Activated CD8-positive, alpha-beta memory T cell treated with anti-CD3 and anti-CD28 coated beads, Interleukin-2, amount 50 U/mL, for 24 hours (primary cell): ENCODE measurements around the gene TAPT1.
"Not testable (repeated sequence)": the region's sequence is repeated elsewhere in the genome, so short reads cannot be mapped to it uniquely, and the experiment has no call there.

Experiments used
- DNase-seq: peaks from one replicate; pipeline ENCODE4 v3.0.0-alpha.2; 2020; ENCODE audit errors: extremely low read depth

Gene TAPT1

GRCh38 chr4:16225863-16226815 is at the start of gene TAPT1:
TAPT1 (minus strand) TSS chr4:16226471; CDS start chr4:16226457, 14 bp downstream.
- peak; percentile 39 for DNase-seq

- DNase-seq: no peak
Observed at GRCh38 chr4:16271411-16271810, 45.1 kb upstream of the TAPT1 start.

GRCh38 chr4:16270454-16271328 is 44.4 kb upstream of the TAPT1 start:
- no peak for DNase-seq

- not testable (repeated sequence) for DNase-seq
Observed at GRCh38 chr4:16269742-16270453, 43.6 kb upstream of the TAPT1 start.

- no peak for DNase-seq
Observed at GRCh38 chr4:16269240-16269639, 43.0 kb upstream of the TAPT1 start.

- DNase-seq: no peak
Observed at GRCh38 chr4:16268290-16268689, 42.0 kb upstream of the TAPT1 start.

- no peak for DNase-seq
Observed at GRCh38 chr4:16267639-16268038, 41.4 kb upstream of the TAPT1 start.

- DNase-seq: no peak
Observed at GRCh38 chr4:16265820-16266219, 39.5 kb upstream of the TAPT1 start.

- no peak for DNase-seq
Observed at GRCh38 chr4:16264798-16265197, 38.5 kb upstream of the TAPT1 start.

GRCh38 chr4:16263056-16263455 is 36.8 kb upstream of the TAPT1 start:
- DNase-seq: no peak

GRCh38 chr4:16262188-16262587 is 35.9 kb upstream of the TAPT1 start:
- no peak for DNase-seq

GRCh38 chr4:16261313-16261878 is 35.1 kb upstream of the TAPT1 start:
- no peak for DNase-seq

GRCh38 chr4:16259889-16260246 is 33.6 kb upstream of the TAPT1 start:
- no peak for DNase-seq

GRCh38 chr4:16259241-16259888 is 33.1 kb upstream of the TAPT1 start:
- no peak for DNase-seq

GRCh38 chr4:16257611-16258010 is 31.3 kb upstream of the TAPT1 start:
- no peak for DNase-seq

GRCh38 chr4:16256343-16256742 is 30.1 kb upstream of the TAPT1 start:
- DNase-seq: no peak

GRCh38 chr4:16255730-16256129 is 29.5 kb upstream of the TAPT1 start:
- no peak for DNase-seq

- no peak for DNase-seq
Observed at GRCh38 chr4:16253127-16253960, 27.1 kb upstream of the TAPT1 start.

- no peak for DNase-seq
Observed at GRCh38 chr4:16250661-16251365, 24.5 kb upstream of the TAPT1 start.

- DNase-seq: no peak
Observed at GRCh38 chr4:16248605-16249004, 22.3 kb upstream of the TAPT1 start.
